ENCODE results near the gene RAB11A. TPM values are rescaled to one million over a fixed set of nuclear protein-coding genes. Genes with fewer than 3 reads are reported as not detected.

RAB11A gene
- total RNA-seq, 2 experiments from 2014 or later, result 106 to 113 TPM

DNA sequence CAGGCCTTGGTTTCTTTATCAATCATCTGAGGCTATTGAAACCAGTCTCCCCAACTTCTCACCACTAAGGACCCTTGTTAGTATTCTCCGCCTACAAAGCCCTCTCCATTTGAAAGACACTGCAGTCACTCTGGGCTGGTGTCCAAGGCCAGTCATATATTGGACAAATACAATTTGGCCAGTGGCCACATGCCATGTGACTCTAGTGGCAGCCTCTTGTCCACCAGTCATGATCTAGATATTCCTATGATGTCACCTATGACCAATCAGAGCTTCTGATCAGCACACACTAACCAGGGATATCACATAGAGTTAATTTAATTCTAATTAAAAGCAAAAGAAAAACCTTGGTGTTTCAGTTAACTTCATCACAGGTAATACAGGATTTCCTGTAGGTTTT, 68.2 kb downstream of the RAB11A start:
- DNase-seq (no peak), ATAC-seq (no peak)
- ChIA-PET CTCF (interaction anchor here (0.8 kb wide), 1 partner anchor 16 kb away, joined by 3 read pairs; no protein-coding TSS in a partner anchor), POLR2A (no interaction called here)
- Mint-ChIP-seq H3K36me3 (ENCODE audit: low read depth) (no peaks in the 10 kb centered on the region), H3K9me3 (no peaks in the 10 kb centered on the region), H3K4me3 (no peak overlapping the region), H3K27ac (no peak overlapping the region), H3K4me1 (ENCODE audit: low read depth) (peaks cover 3% of the 10 kb centered on the region), H3K27me3 (no peaks in the 10 kb centered on the region)
- TF ChIP-seq, protein P1, sequence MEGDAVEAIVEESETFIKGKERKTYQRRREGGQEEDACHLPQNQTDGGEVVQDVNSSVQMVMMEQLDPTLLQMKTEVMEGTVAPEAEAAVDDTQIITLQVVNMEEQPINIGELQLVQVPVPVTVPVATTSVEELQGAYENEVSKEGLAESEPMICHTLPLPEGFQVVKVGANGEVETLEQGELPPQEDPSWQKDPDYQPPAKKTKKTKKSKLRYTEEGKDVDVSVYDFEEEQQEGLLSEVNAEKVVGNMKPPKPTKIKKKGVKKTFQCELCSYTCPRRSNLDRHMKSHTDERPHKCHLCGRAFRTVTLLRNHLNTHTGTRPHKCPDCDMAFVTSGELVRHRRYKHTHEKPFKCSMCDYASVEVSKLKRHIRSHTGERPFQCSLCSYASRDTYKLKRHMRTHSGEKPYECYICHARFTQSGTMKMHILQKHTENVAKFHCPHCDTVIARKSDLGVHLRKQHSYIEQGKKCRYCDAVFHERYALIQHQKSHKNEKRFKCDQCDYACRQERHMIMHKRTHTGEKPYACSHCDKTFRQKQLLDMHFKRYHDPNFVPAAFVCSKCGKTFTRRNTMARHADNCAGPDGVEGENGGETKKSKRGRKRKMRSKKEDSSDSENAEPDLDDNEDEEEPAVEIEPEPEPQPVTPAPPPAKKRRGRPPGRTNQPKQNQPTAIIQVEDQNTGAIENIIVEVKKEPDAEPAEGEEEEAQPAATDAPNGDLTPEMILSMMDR (IDR thresholded peaks at IDR 0.05), result no peak
- intact Hi-C loops (cut with micrococcal nuclease), result no loop called here

DNA sequence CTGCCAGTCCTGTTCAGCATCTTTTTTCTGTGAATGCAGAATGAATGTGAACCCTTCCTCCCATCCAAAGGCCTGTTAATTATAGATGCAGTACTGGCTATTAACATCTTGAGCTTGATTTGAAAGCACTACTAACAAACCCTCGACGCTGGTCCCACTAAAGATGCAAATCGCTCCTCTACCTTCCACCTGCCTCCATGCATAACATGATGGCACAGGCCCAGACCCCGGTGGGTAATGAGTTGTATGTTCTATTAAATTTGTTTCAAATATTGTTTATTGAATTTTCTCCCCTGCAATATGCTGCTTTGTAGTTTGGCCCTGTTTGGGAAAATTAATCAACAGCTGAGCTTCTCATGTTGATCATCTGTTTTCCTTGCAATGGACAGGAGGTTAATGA, 69.3 kb downstream of the RAB11A start:
- ATAC-seq (no peak), DNase-seq (no peak)
- H3K9me3 Mint-ChIP-seq, result no peaks in the 10 kb centered on the region
- TF ChIP-seq, protein P1 (IDR thresholded peaks at IDR 0.05), result no peak
- no peak overlapping the region for H3K4me3 Mint-ChIP-seq
- H3K36me3 Mint-ChIP-seq (ENCODE audit: low read depth), result no peaks in the 10 kb centered on the region
- H3K4me1 Mint-ChIP-seq (ENCODE audit: low read depth), result peaks cover 4% of the 10 kb centered on the region
- intact Hi-C loops (cut with micrococcal nuclease), result no loop called here
- H3K27me3 Mint-ChIP-seq, result peaks cover 2% of the 10 kb centered on the region
- no peak overlapping the region for H3K27ac Mint-ChIP-seq
- CTCF ChIA-PET, result interaction anchor here (1.0 kb wide), 1 partner anchor 39 kb away, joined by 3 read pairs; no protein-coding TSS in a partner anchor
- POLR2A ChIA-PET, result no interaction called here

DNA sequence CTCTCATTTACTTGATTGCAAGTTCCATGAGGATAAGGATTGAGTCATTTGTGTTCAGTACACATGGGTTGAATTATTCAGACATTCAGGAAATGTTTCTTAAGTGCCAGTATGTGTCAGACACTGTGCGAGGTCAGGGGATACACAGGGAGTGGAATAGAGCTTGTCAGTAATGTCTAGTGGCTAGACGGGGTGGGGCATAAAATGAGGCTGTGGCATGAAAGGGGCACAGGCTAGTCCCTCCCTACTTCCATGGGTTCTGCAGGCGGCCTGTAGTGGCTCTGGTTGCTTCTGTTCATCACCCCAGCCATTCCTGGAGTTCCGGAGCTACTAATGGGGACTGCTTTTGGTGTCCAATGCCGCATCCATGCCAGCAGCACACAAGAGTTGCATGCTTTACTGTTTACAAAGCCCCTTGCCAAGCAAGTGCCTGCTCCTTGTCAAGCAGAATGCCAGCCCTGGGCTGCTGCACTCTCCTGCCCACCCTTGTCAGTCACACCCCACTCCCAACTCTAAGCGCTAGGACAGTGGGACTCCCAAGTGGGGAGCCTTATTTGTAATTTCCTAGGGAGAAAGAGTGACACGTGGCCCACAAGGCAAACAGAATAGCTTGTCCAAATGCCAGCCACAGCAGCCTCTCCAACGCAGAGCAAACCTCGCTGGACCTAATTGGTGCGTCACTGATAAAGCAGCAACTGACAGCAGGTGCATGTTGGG, 70.8 kb downstream of the RAB11A start:
- peaks cover 4% of the 10 kb centered on the region for H3K4me1 Mint-ChIP-seq (ENCODE audit: low read depth)
- CTCF ChIA-PET, result no interaction called here
- no peak overlapping the region for H3K27ac Mint-ChIP-seq
- no peak overlapping the region for H3K4me3 Mint-ChIP-seq
- POLR2A ChIA-PET, result no interaction called here
- no peaks in the 10 kb centered on the region for H3K36me3 Mint-ChIP-seq (ENCODE audit: low read depth)
- intact Hi-C loops (cut with micrococcal nuclease), result no loop called here
- DNase-seq, result no peak
- no peaks in the 10 kb centered on the region for H3K9me3 Mint-ChIP-seq
- TF ChIP-seq, protein P1 (IDR thresholded peaks at IDR 0.05), result no peak
- no peak for ATAC-seq
- peaks cover 2% of the 10 kb centered on the region for H3K27me3 Mint-ChIP-seq

DNA sequence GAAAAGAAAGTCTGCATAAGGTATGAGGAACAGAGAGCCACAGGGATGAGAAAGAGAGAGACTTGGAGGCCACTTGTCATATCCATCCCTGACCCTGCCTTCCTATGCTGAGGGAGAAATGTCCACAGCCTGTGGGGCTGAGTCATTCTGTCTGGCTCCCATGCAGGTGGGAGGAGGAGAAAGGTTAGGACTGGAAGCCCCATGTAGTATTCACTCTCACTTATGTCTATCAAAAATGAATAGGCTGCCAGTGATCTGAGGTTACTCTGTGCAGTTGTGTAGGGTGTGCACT, 71.3 kb downstream of the RAB11A start:
- Mint-ChIP-seq H3K4me1 (ENCODE audit: low read depth) (peaks cover 4% of the 10 kb centered on the region), H3K27me3 (peaks cover 2% of the 10 kb centered on the region), H3K4me3 (no peak overlapping the region), H3K9me3 (no peaks in the 10 kb centered on the region), H3K36me3 (ENCODE audit: low read depth) (no peaks in the 10 kb centered on the region), H3K27ac (no peak overlapping the region)
- ChIA-PET POLR2A (no interaction called here), CTCF (no interaction called here)
- TF ChIP-seq, protein P1 (IDR thresholded peaks at IDR 0.05), result no peak
- intact Hi-C loops (cut with micrococcal nuclease), result no loop called here
- no peak for DNase-seq
- ATAC-seq, result no peak

Other genes starting within 250 kb of the RAB11A start
- 1 to 10 TPM; 6.8 to 7.6 TPM for gene SLC24A1, start 247.6 kb upstream of the RAB11A start, total RNA-seq
- gene DENND4A, start 77.2 kb upstream of the RAB11A start, total RNA-seq, result 10 to 100 TPM; 53.1 to 54.7 TPM